ENCODE data around the gene FAM168B. TPM values are rescaled to one million over a fixed set of nuclear protein-coding genes. Genes with fewer than 3 reads are reported as not detected.

FAM168B gene
- total RNA-seq = 10 to 100 TPM; 50.5 to 57.1 TPM

- intact Hi-C loops (cut with micrococcal nuclease) = loop anchor here (1.0 to 5.0 kb wide), 4 partner anchors 11 to 911 kb away; partner anchors contain the start of genes MZT2B and SMPD4
- ChIA-PET POLR2A (interaction anchor here (0.7 to 2.5 kb wide), 11 partner anchors 10 to 399 kb away, joined by 3 to 10 read pairs (median 3); partner anchors contain the start of gene PLEKHB2), CTCF (interaction anchor here (0.5 to 2.5 kb wide), 6 partner anchors 11 to 399 kb away, joined by 3 to 14 read pairs (median 3); partner anchors contain the start of genes MZT2A and PLEKHB2)
- Mint-ChIP-seq H3K4me1 (ENCODE audit: low read depth) (peaks cover 15% of the 10 kb centered on the region), H3K27me3 (no peaks in the 10 kb centered on the region), H3K9me3 (no peaks in the 10 kb centered on the region), H3K27ac (peak within 1 kb of the TSS; percentile 96), H3K36me3 (peaks cover 14% of the 10 kb centered on the region), H3K4me3 (peak within 1 kb of the TSS; percentile 96)
- peak; percentile 92 for DNase-seq
Measured at GRCh38 chr2:131093006-131093695, at the start of gene FAM168B. FAM168B (minus strand) TSS chr2:131093460; CDS start chr2:131082646, 10,814 bp downstream.

- no peak overlapping the region for H3K4me3 Mint-ChIP-seq
- CTCF ChIA-PET = no interaction called here
- POLR2A ChIA-PET = no interaction called here
- H3K36me3 Mint-ChIP-seq = peaks cover 29% of the 10 kb centered on the region
- H3K9me3 Mint-ChIP-seq = no peaks in the 10 kb centered on the region
- intact Hi-C loops (cut with micrococcal nuclease) = no loop called here
- H3K27me3 Mint-ChIP-seq = no peaks in the 10 kb centered on the region
- DNase-seq = no peak
- H3K4me1 Mint-ChIP-seq (ENCODE audit: low read depth) = peaks cover 12% of the 10 kb centered on the region
- H3K27ac Mint-ChIP-seq = no peak overlapping the region
Measured at GRCh38 chr2:131142849-131143248, 49.6 kb upstream of the FAM168B start.

GRCh38 chr2:131140581-131140980 lies 47.3 kb upstream of the FAM168B start:
- Mint-ChIP-seq H3K27me3 (no peaks in the 10 kb centered on the region), H3K36me3 (peaks cover 36% of the 10 kb centered on the region), H3K4me1 (ENCODE audit: low read depth) (peaks cover 15% of the 10 kb centered on the region), H3K9me3 (no peaks in the 10 kb centered on the region), H3K27ac (no peak overlapping the region), H3K4me3 (no peak overlapping the region)
- POLR2A ChIA-PET = no interaction called here
- intact Hi-C loops (cut with micrococcal nuclease) = no loop called here
- CTCF ChIA-PET = no interaction called here
- DNase-seq = no peak

- ChIA-PET CTCF (no interaction called here), POLR2A (interaction anchor here (1.1 kb wide), 1 partner anchor 15 kb away, joined by 3 read pairs; no protein-coding TSS in a partner anchor)
- Mint-ChIP-seq H3K36me3 (peaks cover 47% of the 10 kb centered on the region), H3K4me1 (ENCODE audit: low read depth) (peaks cover 3% of the 10 kb centered on the region), H3K27me3 (no peaks in the 10 kb centered on the region), H3K4me3 (no peak overlapping the region), H3K27ac (no peak overlapping the region), H3K9me3 (no peaks in the 10 kb centered on the region)
- intact Hi-C loops (cut with micrococcal nuclease) = no loop called here
- no peak for DNase-seq
Measured at GRCh38 chr2:131132729-131133128, 39.5 kb upstream of the FAM168B start.

- intact Hi-C loops (cut with micrococcal nuclease) = no loop called here
- Mint-ChIP-seq H3K9me3 (no peaks in the 10 kb centered on the region), H3K27ac (no peak overlapping the region), H3K27me3 (no peaks in the 10 kb centered on the region), H3K4me3 (no peak overlapping the region), H3K36me3 (peaks cover 53% of the 10 kb centered on the region), H3K4me1 (ENCODE audit: low read depth) (no peaks in the 10 kb centered on the region)
- POLR2A ChIA-PET = no interaction called here
- DNase-seq = no peak
- CTCF ChIA-PET = no interaction called here
Measured at GRCh38 chr2:131130298-131130596, 37.0 kb upstream of the FAM168B start.

- H3K4me3 Mint-ChIP-seq = no peak overlapping the region
- no peak overlapping the region for H3K27ac Mint-ChIP-seq
- H3K36me3 Mint-ChIP-seq = peaks cover 54% of the 10 kb centered on the region
- H3K9me3 Mint-ChIP-seq = no peaks in the 10 kb centered on the region
- ChIA-PET CTCF (no interaction called here), POLR2A (no interaction called here)
- H3K27me3 Mint-ChIP-seq = no peaks in the 10 kb centered on the region
- no peak for DNase-seq
- intact Hi-C loops (cut with micrococcal nuclease) = no loop called here
- no peaks in the 10 kb centered on the region for H3K4me1 Mint-ChIP-seq (ENCODE audit: low read depth)
Measured at GRCh38 chr2:131127981-131128380, 34.7 kb upstream of the FAM168B start.

GRCh38 chr2:131127076-131127475 lies 33.8 kb upstream of the FAM168B start:
- Mint-ChIP-seq H3K27ac (no peak overlapping the region), H3K4me3 (no peak overlapping the region), H3K27me3 (no peaks in the 10 kb centered on the region), H3K9me3 (no peaks in the 10 kb centered on the region), H3K36me3 (peaks cover 54% of the 10 kb centered on the region), H3K4me1 (ENCODE audit: low read depth) (no peaks in the 10 kb centered on the region)
- ChIA-PET CTCF (no interaction called here), POLR2A (interaction anchor here (0.6 kb wide), 1 partner anchor 61 kb away, joined by 3 read pairs; no protein-coding TSS in a partner anchor)
- intact Hi-C loops (cut with micrococcal nuclease) = no loop called here
- DNase-seq = no peak

- Mint-ChIP-seq H3K27me3 (no peaks in the 10 kb centered on the region), H3K36me3 (peaks cover 56% of the 10 kb centered on the region), H3K9me3 (no peaks in the 10 kb centered on the region), H3K4me3 (no peak overlapping the region), H3K27ac (no peak overlapping the region), H3K4me1 (ENCODE audit: low read depth) (no peaks in the 10 kb centered on the region)
- ChIA-PET POLR2A (no interaction called here), CTCF (no interaction called here)
- intact Hi-C loops (cut with micrococcal nuclease) = no loop called here
- no peak for DNase-seq
Measured at GRCh38 chr2:131126436-131126835, 33.2 kb upstream of the FAM168B start.

- no peak overlapping the region for H3K27ac Mint-ChIP-seq
Measured at GRCh38 chr2:131125195-131125757, 32.0 kb upstream of the FAM168B start.

GRCh38 chr2:131123192-131123591 lies 29.9 kb upstream of the FAM168B start:
- Mint-ChIP-seq H3K9me3 (no peaks in the 10 kb centered on the region), H3K4me3 (no peak overlapping the region), H3K36me3 (peaks cover 38% of the 10 kb centered on the region), H3K4me1 (ENCODE audit: low read depth) (peaks cover 4% of the 10 kb centered on the region), H3K27ac (no peak overlapping the region), H3K27me3 (no peaks in the 10 kb centered on the region)
- DNase-seq = no peak
- ChIA-PET POLR2A (no interaction called here), CTCF (no interaction called here)
- intact Hi-C loops (cut with micrococcal nuclease) = no loop called here

More at GRCh38 chr2:131125195-131125757, 32.0 kb upstream of the FAM168B start:
- no peak for DNase-seq
- intact Hi-C loops (cut with micrococcal nuclease) = no loop called here
- ChIA-PET POLR2A (no interaction called here), CTCF (no interaction called here)
- peaks cover 53% of the 10 kb centered on the region for H3K36me3 Mint-ChIP-seq
- H3K9me3 Mint-ChIP-seq = no peaks in the 10 kb centered on the region
- no peaks in the 10 kb centered on the region for H3K27me3 Mint-ChIP-seq
- no peaks in the 10 kb centered on the region for H3K4me1 Mint-ChIP-seq (ENCODE audit: low read depth)
- H3K4me3 Mint-ChIP-seq = no peak overlapping the region

GRCh38 chr2:131122496-131122895 lies 29.2 kb upstream of the FAM168B start:
- ChIA-PET CTCF (no interaction called here), POLR2A (no interaction called here)
- no peak for DNase-seq
- H3K27me3 Mint-ChIP-seq = no peaks in the 10 kb centered on the region
- H3K9me3 Mint-ChIP-seq = no peaks in the 10 kb centered on the region
- peaks cover 7% of the 10 kb centered on the region for H3K4me1 Mint-ChIP-seq (ENCODE audit: low read depth)
- H3K36me3 Mint-ChIP-seq = peaks cover 34% of the 10 kb centered on the region
- H3K4me3 Mint-ChIP-seq = no peak overlapping the region
- intact Hi-C loops (cut with micrococcal nuclease) = no loop called here
- no peak overlapping the region for H3K27ac Mint-ChIP-seq

- POLR2A ChIA-PET = no interaction called here
- Mint-ChIP-seq H3K27ac (no peak overlapping the region), H3K36me3 (peaks cover 29% of the 10 kb centered on the region), H3K4me1 (ENCODE audit: low read depth) (peaks cover 8% of the 10 kb centered on the region), H3K4me3 (no peak overlapping the region), H3K9me3 (peaks cover 1% of the 10 kb centered on the region), H3K27me3 (no peaks in the 10 kb centered on the region)
- no peak for DNase-seq
- CTCF ChIA-PET = no interaction called here
- intact Hi-C loops (cut with micrococcal nuclease) = no loop called here
Measured at GRCh38 chr2:131121464-131121863, 28.2 kb upstream of the FAM168B start.

GRCh38 chr2:131120815-131121317 lies 27.6 kb upstream of the FAM168B start:
- Mint-ChIP-seq H3K36me3 (peaks cover 33% of the 10 kb centered on the region), H3K4me1 (ENCODE audit: low read depth) (peaks cover 14% of the 10 kb centered on the region), H3K27ac (no peak overlapping the region), H3K4me3 (no peak overlapping the region), H3K9me3 (peaks cover 7% of the 10 kb centered on the region), H3K27me3 (no peaks in the 10 kb centered on the region)
- ChIA-PET CTCF (interaction anchor here (1.0 kb wide), 1 partner anchor 27 kb away, joined by 3 read pairs; the partner anchor contains the start of gene FAM168B), POLR2A (no interaction called here)
- intact Hi-C loops (cut with micrococcal nuclease) = no loop called here
- DNase-seq = no peak
